ENCODE results near the gene GUK1.

GRCh38 chr1:228162286-228163006 is 22.4 kb downstream of the GUK1 start:
- TF ChIP-seq POLR2AphosphoS5 (IDR thresholded peaks at IDR 0.05) (no peak), CTCF (IDR thresholded peaks at IDR 0.05) (no peak), POLR2A (IDR thresholded peaks at IDR 0.05) (no peak)

All from suprapubic skin (tissue), 4 donors.